Inferior parietal cortex (tissue), 1 donor: ENCODE results near the gene PSMF1.

ENCODE experiments used
- DNase-seq: peaks from one replicate; pipeline ENCODE4 v3.0.0-alpha.2; 2016; ENCODE audit errors: extremely low spot score

The PSMF1 gene

DNA sequence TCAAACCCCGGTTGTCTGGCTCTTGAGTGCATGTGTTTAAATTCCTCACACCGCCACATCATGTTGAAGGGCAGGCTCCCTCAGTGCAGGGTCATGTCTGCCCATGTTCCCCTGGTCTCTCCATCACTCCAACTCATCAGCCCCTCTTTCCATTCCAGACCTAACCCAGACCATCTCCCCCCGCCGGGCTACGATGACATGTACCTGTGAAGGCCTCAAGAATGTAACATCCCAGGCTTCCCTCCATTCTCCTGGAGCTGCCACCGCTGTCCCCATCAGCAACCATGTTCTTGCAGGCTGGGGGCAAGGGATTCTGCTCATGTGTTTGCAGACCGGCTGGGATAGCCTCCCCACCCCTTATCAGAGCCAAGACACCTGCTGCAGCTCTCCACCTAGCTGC, 46.5 kb downstream of the PSMF1 start:
- DNase-seq, result no peak

DNA sequence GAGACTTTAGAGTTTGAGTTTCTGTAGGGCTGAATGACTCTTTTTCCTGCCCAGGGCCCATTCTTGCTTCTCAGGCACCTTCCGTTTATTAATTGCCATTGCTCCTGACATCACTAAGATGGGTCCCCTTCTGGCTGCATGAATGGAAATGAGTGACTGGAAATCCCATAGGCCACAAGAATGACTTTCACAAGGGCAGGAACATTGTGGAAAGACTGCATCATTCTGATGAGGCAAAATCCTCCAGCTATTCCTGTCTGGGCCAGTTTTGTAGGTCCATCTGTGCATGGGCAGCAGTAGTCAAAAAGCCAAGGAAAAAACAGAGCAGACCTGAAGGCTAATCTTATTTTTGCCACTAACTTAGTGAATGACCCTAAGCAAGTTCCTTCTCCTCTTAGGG, 47.1 kb downstream of the PSMF1 start:
- no peak for DNase-seq

DNA sequence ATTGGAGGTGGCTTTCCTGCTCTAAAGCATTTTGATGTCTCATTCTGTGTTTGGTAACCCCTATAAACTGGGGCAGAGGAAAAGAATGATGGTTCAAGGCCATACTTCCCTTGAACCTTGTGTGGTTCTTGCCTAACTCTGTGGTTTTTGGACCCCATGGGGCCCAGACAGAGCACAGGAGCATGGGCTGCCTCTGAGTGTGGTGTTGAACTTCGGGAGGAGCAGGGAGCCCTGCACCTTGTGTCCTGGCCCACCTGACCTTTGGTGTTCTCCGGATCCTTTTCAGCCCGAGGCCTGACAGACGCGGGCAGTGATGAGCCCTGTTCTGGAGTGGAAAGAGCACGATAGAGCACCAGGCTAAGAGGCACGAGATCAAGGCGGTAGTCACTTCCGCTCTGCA, 47.5 kb downstream of the PSMF1 start:
- no peak for DNase-seq

DNA sequence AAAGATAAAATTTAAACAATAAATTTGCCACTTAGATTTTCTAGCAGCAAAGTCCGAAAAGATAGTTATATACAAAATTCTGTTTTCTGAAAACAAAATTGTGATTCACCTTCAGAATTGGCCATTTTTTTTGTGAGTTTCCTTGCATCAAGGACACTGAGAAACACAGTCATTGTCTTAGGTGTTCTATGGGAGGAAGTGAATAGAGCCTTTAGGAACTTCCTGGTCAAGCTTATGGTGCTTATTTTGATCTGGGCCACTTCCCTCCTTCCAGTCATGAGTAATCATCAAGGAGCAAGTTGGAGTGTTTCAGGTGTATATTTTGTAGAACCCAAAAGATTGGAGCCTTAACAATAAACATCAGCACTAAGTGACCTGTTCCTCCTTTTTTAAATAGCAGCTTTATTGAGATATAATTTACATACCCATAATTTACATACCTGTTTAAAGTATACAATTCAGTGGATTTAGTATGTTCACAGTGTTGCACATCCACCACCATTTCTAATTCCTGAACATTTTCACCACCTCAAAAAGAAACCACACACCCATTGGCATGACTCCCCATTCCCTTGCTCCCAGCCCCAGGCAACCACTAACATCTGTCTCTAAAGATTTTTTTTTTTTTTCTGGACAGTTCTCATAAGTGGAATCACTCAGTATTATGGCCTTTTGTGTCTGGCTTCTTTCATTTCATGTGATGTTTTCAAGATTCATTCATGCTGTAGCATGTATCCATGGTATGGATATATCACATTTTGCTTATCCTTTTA, 48.7 kb downstream of the PSMF1 start:
- DNase-seq, result no peak

DNA sequence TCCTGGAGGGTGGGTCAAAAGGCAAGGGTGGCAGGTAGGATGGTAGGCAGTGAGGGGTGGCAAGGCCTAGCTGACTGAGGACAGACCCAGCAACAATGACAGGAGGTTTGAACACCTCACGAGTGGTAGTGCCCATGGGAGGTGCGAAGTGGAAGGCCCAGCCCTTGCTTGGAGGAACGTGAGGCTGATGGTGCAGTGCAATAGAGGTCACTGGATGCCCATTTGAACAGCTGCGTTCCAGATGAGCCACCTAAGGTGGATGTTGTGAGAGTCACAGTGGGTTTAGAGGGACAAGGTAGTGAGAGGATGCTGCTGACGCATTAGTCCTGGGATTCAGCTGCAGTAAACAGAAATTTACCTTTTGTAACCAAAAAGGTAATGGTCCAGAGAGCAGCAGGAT, 50.8 kb downstream of the PSMF1 start:
- DNase-seq, result no peak

DNA sequence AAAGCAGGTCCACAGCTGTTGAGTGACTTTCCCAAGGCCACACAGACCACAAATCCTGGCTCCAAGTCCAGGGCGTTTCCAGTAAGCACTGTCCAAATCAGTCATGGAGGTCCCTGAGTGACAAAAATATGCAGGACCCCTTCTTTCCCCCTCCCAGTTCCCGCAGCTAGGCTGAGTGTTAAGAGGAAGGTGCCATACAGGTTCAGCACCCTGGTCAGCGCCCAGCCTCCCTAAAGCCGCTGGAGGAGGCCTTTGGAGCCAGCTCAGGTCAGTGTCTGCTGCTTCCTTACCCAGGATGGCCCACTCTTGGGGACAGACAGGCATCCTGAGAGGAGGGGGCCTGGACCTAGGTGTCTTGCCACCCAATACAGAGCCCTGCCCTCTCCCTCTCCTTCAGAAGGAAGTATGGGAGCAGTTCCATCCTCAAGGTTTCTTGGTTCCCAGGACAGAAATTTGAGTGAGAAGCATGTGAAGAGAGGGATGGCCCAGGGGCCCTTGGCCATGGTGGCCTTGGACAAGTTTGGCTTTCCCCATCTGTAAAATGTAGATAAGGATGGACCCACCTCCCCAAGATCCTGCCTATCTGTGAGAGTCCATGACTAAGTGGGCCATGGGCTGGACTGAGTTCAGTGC, 53.2 kb downstream of the PSMF1 start:
- DNase-seq, result no peak

DNA sequence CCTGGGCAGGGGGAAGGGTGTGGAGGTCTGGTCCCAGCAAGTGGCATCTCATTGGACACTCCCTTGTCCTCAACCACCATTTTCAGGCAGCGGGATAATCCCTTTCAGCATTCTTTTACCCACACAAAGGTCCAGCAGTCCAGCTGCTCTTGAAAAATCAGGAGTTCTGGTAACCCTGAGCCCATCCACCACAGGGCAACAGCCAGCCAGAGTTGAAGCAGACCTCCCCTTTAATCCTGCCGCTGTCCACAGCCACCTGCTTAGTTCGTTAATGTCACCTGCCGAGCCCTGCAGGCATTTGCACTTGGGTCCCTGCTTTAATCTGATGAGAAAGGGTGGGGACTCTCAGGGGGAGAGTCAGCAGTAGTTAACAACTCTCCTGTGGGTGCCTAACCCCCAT, 55.3 kb downstream of the PSMF1 start:
- DNase-seq, result no peak

DNA sequence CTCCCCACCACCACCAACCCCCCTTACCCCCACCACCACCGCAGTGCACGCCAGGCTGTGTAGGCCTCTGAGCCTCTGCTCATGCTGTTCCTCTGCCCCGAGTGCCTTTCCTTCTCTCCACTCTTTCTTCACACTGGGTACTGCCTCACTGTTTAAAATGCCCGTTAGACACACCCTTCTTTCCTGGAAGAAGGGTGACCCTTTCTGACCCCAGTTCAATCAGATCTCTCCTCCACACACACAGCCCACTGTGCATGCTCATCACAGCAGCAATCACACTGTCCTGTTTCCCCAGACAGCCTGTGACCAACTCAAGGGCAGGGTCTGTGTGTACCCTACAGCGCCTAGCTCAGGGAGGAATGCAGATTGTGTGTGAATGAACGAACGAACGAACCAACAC, 56.4 kb downstream of the PSMF1 start:
- DNase-seq, result no peak

DNA sequence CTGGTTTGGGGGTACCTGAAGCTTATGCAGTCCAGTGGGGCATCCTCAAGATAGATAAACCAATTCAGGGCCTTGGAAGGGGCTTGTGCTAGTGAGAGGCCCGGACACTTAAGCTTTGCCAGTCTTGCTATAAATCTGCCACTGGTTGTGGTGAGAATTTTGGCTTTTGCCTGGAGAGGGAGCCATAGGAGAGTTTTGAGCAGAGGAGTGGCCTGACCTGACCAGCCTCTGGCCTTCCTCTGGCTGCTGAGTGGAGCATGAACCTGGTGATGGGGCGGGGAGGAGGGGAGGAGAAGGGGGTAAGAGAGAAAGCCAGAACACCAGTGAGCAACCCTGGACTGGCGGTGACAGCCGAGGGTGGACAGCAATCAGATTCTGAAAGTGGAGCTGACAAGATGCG, 59.3 kb downstream of the PSMF1 start:
- no peak for DNase-seq

DNA sequence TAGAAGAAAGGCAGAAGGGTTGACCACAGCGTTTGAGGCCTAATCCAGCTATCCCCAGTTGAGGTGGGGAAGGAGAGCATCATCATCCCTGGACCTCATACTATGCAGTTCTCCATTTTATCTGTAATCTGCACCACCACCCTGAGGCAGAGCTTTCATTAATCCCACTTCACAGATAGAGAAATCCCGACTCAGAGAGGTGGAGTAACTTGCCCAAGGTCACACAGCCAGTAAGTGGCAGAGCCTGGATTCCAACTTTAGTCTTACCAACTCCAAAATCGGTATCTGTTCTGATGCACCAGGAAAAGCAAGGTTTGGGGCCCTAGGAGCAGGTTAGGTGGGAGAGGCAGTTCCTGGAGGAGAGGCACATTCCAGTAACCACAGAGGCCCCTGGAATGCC, 59.7 kb downstream of the PSMF1 start:
- DNase-seq, result no peak

DNA sequence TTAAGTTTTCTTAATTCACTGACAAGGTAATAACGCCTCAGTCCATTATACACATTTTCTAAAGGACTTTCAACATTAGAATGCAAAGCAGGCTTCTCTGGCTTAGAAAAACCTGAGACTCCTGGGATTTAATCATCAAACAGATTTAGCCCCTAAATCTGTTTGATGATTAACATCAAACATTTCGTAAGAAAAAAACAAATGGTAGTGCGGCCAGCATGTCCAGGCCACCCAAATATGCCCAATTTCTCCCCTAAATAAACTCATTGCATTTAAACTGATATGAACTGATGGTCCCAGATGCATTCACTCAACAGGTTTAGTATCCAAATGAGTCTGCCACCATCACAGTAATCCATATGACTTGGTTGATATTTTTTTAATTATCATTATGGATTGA, 60.2 kb downstream of the PSMF1 start:
- DNase-seq, result no peak

DNA sequence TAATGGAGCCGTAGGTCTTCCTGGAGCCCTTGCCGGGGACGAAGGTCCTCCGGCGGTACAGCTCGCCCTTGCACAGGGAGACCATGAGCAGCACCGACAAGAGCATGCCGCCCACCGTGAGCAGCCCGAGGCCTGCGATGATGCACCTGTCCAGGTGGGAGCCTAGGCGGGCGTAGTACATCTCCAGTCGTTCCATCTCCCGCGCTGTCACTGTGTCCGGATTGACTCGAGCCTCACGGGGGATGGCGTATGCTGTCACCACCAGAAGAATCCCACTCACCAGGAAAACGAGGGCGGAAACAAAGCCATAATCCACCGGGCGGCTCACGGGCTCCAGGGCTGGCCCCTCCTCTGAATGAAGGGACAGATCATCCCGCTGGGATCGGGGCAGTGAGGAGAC, 62.5 kb downstream of the PSMF1 start:
- no peak for DNase-seq

DNA sequence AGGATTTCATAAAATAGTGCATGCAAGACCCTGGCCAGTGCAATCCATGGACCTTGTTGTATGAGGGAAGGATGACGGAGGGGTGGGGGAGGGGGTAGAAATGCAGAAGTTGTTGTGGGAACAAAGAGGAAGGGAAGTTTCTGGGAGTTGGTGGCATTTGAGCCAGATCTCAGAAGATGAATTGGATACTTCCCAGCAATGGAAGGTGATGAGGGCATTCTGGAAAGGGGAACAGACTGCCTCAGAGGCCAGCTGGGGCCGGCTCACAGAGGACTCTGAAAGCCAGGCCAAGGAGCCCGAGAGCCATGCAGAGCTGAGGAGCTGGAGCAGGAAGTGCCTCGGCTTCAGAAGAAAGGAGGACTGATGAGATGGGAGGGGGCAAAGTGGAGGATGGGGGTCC, 63.7 kb downstream of the PSMF1 start:
- no peak for DNase-seq

DNA sequence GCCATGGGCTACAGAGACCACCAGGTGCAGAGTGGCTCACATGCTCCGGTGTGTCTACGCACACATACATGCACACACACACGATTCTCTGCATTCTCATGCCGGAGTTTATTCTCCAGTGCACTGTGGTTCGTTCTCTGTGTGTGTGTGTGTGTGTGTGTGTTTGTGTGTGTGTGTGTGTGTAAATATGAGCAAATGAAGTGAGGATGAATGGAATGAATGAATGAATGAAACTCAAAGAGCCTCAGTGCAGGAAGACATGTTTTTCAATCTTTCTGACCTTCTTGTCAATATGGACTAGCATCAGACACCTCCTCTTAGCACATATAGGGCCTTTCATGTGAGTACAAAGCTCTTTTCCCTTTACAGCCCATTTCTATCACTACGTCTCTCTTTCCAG, 64.8 kb downstream of the PSMF1 start:
- no peak for DNase-seq

DNA sequence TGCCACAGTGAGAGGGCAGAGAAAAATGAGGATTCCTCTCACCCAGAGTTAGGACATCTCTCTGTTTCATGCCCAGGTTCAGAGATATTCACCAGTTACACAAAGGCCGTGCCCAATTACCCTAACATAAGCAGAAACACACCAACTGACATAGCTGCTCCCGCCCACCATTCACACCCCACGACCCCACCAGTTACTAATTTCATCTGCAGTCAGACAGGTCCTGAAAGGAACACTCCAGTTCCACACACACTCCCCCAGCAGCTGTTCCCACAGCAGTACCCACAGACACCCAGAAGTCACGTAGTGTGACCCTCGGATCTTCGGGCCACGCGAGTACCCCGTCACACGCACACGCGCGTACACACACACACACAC, 65.8 kb downstream of the PSMF1 start:
- no peak for DNase-seq

DNA sequence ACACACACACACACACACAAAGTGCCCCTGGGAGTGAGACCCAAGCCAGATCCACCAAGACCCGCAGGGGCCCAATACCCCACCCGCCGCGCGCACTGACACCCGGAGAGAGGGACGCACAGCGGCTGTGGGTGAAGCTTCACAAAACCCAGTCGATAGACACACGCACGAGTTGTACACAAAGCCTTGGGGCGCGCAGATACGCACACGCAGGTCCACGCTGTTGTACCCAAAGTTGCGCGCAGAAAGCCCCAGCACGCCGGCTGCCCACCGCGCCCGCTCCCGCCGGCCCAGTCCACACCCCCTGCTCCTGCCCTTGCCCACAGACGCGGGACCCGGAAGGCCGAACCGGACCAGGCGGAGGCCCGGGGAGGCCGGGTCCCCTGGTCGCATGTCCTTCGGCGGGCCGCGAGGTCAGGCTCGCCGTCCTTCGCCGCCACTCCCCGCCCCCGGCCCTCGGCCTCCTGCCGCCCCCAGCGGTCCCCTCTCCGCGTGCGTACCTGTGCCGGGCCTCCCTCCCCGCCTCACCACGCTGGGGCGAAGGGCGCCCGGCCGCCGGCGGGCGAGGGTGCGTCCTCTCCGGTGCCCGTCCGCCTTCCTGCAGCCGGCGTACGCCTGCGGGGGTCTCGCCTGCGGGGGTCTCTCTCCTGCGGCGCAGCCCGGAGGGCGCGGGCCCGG, 66.4 kb downstream of the PSMF1 start, which contains the start of gene TMEM74B:
TSS of gene TMEM74B (minus strand) at position 344 of the 678 bp plus-strand sequence. CDS start 1,180 bp downstream, outside the sequence.
- no peak for DNase-seq

DNA sequence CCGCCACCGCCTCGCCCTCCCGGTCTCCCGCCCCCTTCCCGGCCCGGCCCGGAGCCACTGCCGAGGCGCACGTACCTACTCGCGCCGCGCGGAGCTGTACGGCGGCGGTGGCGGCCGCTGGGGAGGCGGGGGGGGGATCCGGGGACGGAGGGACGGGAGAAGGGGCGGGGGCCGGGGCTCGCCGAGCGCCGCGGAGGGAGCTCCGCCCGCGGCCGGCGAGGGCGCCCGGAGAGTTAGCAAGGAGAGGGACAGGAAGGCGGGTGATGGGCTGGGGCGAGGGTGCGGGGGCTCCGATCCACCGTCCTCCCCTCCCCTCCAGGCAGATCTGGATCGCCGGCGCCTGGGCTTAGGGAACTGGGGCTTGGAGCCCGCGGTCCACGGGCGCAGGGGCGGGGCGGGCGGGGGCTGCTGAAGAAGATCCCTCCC, 66.9 kb downstream of the PSMF1 start:
- DNase-seq, result no peak

DNA sequence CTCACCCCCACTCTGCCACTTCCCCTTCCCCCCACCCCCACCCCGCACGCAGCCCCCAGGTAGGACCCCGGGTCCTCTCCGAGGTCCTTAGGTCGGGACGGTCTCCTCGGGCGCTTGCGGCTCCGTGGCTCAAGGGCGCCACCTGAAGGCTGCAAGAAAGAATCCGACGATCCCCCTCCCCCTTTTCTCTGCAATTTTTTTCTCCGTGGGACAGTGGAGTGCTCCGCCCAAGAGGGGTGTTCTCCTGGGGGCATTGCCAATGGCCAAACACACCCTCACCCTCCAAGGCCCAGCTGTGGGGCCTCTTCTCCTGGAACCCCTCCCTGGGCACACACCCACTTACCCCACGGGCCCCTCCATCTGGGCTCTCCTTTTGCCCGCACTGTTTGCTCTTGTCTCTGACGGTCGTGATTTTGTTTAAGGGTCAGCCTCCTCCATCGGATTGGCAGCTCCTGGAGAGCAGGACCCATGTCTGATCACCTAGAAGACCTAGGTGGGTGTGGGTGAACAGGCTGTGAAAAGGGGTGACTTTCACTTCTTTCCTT, 67.5 kb downstream of the PSMF1 start:
- no peak for DNase-seq

DNA sequence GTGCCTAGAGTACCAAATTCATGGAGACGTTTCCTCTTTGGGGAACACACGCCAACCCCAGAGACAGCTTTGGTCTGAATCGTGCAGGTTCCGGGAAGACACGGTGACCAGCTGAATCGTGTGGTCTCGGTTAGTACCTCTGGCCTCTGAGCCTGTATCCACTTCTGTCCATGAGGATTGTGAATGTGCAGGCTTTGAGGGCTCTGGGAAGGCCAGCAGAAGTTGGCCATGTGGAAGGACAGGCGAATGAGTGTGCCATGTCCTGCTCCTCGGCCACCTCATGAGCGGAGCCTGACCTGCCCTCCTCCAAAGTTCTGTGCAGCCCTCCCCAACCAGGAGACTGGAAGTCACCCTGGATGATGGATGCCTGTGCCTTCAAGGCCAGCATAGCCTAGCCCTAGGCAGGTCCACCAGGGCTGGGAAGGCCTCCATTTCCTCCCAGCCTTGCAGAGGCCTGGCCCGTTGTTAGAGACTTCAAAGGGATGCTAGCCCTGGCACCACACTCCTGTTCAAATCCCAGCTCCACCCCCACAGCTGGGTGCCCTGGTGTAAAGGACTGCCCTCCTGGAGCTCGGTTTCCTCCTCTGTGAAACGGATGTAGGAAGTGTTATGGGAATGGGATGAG, 68.1 kb downstream of the PSMF1 start:
- DNase-seq, result no peak

DNA sequence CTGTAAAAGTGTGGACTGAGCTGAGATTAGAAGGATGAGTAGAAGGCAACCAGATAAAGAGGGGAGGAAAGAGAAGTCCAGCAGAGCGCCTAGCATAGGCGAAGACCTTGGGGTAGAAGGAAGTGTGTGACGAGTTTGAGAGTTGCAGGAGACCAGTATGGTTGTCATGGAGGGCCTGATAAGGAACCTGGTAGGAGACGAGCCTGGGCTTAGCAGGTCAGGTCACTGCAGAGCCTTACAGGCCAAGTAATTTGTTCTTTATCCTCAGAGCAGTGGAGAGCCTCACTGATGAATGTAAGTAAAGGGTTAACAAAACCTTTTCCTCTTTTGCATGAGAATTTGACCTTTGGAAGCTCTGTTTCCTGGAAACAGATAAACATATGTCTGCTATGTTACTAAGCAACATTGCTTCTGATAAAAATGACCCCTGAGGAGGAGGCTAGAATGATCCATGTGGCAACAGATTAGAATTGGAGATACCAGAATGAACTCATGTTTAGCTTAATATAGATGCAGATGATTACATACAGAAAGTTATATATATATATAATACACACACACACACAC, 69.3 kb downstream of the PSMF1 start:
- DNase-seq, result no peak

DNA sequence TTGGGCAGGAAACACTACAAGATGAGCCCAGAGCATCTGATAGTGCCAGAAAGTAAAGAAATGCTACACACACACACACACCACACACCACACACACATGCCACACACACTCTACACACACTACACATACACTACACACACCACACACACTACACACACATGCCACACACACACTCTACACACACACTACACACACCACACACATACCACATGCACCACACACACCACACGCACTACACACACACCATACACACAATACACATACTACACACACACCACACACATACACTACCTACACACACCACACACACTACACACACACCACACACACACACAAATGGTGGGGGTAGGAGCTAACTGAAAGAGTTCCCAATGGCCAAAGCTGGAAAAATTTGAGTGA, 69.9 kb downstream of the PSMF1 start:
- no peak for DNase-seq

DNA sequence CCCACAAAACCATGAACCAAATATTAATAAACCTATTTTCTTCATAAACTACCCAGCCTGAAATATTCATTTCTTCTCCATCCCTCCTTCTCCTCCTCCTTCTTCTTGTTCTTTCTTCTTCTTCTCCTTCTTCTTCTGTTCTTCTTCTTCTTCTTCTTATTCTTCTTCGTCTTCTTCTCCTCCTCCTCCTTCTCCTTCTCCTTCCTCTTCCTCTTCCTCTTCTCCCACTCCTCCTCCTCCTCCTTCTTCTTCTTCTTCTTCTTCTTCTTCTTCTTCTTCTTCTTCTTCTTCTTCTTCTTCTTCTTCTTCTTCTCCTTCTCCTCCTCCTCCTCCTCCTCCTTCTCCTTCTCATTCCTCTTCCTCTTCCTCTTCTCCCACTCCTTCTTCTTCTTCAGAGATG, 71.4 kb downstream of the PSMF1 start:
- DNase-seq, result no peak
